BLaER1 treated with 17β-estradiol and CSF1 and Interleukin-3, amounts not matched to agents 10 nM and 100 nM (cell line): ENCODE measurements around the gene BID.

Experiments used
- H3K27ac ChIP-seq, 11 experiments: shearing (Covaris generic); formaldehyde crosslinking; 2 replicates each; pipeline ENCODE4 v1.8.1; 2022
- H3K27me3 ChIP-seq, 11 experiments: shearing (Covaris generic); formaldehyde crosslinking; 2 replicates each; pipeline ENCODE4 v1.8.1; 2022
- H3K36me3 ChIP-seq, 11 experiments: shearing (Covaris generic); formaldehyde crosslinking; 2 replicates each; pipeline ENCODE4 v1.8.1; 2022
- H3K4me1 ChIP-seq, 10 experiments: shearing (Covaris generic); formaldehyde crosslinking; 2 replicates each; pipeline ENCODE4 v1.8.1; 2022
- H3K4me2 ChIP-seq, 11 experiments: shearing (Covaris generic); formaldehyde crosslinking; 2 replicates each; pipeline ENCODE4 v1.8.1; 2022
- H3K4me3 ChIP-seq, 10 experiments: shearing (Covaris generic); formaldehyde crosslinking; 2 replicates each; pipeline ENCODE4 v1.8.1; 2022
- H3K9ac ChIP-seq, 11 experiments: shearing (Covaris generic); formaldehyde crosslinking; 2 replicates each; pipeline ENCODE4 v1.8.1; 2022
- H3K9me3 ChIP-seq, 11 experiments: shearing (Covaris generic); formaldehyde crosslinking; replicated peaks in 1 of 11; 2 replicates each; pipeline ENCODE4 v1.8.1; 2022
- H4K20me1 ChIP-seq, 11 experiments: shearing (Covaris generic); formaldehyde crosslinking; 2 replicates each; pipeline ENCODE4 v1.8.1; 2022
- Cebpa-rat ChIP-seq, 11 experiments: shearing (Covaris generic); IDR thresholded peaks; 2 replicates each; pipeline ENCODE4 v1.8.1; 2022

Gene BID

DNA sequence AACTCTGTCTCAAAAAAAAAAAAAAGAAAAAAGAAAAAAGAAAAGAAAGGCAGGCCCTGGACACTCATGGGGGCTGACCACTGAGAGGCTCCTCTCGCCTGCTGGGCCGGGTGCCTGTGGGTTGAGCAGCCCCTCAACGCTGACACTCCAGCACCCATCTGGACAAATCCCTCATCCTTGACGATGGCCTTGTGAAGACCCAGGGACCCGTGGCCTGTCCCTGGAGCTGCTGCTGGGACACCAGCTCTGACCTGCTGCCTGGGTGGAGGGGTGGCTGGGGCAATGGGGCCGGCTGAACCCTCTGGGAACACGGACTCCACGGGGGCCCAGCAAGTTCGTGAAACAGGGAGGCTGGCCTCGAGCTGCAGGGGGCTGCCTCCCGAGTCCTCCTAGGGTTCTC lies 10.5 kb upstream of the BID start:
- no peak overlapping the region for H3K4me3 ChIP-seq
- peaks cover 0 to 19% (median 0%) of the 10 kb centered on the region in 11 experiments; a peak in 1 of 22 replicates for H4K20me1 ChIP-seq
- H3K4me1 ChIP-seq: peaks cover 52 to 62% (median 60%) of the 10 kb centered on the region in 10 experiments
- H3K27ac ChIP-seq: 0 out of 22 replicates have a peak overlapping the region, but pooled peaks of 3 of the 11 experiments have one; percentile 5 to 26 (median 22)
- no peaks in the 10 kb centered on the region for H3K27me3 ChIP-seq
- H3K9ac ChIP-seq: no peak overlapping the region
- peaks cover 0 to 5% (median 0%) of the 10 kb centered on the region in 11 experiments; a peak in 3 of 22 replicates for H3K9me3 ChIP-seq
- peaks cover 0 to 21% (median 12%) of the 10 kb centered on the region in 11 experiments; a peak in 17 of 22 replicates for H3K36me3 ChIP-seq
- H3K4me2 ChIP-seq: no peak overlapping the region
- no peak for TF ChIP-seq Cebpa-rat (IDR thresholded peaks at IDR 0.05)

DNA sequence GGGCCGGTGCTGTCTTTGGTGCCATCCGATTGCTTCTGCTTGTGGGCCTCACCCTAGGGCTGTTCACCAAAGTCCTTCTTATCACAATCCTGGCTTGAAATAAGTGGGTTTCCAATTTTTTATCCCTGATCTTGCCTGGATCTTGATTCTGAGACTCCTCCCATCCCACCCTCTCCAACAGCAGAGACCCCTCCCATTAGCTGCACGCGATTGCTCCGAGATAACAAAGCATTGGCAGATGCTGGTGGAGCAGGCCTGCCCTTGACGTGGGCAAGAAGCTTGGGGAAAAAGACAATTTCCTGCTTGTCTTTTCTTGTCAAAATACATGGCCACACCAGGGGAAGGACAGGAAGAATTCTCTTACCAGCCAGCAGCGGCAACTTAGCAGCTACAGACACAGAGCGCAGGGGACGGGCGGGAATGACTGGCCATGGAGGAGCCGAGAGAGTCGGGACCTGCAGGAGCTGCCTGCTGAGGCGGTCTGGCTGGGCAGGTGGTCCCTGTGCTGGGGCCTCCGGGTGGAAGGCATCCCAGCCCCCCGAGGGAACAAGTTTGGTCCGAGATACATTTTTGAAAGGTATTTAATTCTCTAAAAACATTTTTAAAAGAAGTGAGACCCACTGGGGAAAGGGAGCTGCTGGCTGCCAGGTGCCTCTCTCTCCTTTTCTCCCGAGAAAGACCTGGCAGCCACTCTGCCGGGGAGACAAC lies 9.7 kb upstream of the BID start:
- TF ChIP-seq Cebpa-rat (IDR thresholded peaks at IDR 0.05): no peak
- peaks cover 60 to 70% (median 68%) of the 10 kb centered on the region in 10 experiments for H3K4me1 ChIP-seq
- peak overlapping the region in 8 of 11 experiments; percentile 10 to 100 (median 98); a peak in 11 of 22 replicates for H3K27ac ChIP-seq
- H3K9me3 ChIP-seq: peaks cover 0 to 5% (median 0%) of the 10 kb centered on the region in 11 experiments; a peak in 3 of 22 replicates
- H3K36me3 ChIP-seq: peaks cover 0 to 13% (median 4%) of the 10 kb centered on the region in 11 experiments; a peak in 14 of 22 replicates
- peaks cover 0 to 15% (median 0%) of the 10 kb centered on the region in 11 experiments; a peak in 1 of 22 replicates for H4K20me1 ChIP-seq
- no peaks in the 10 kb centered on the region for H3K27me3 ChIP-seq
- peak overlapping the region; percentile 96 to 100 (median 98); a peak in 21 of 22 replicates for H3K4me2 ChIP-seq
- no peak overlapping the region for H3K4me3 ChIP-seq
- H3K9ac ChIP-seq: peak overlapping the region in 2 of 11 experiments; percentile 19 to 31; a peak in 5 of 22 replicates

DNA sequence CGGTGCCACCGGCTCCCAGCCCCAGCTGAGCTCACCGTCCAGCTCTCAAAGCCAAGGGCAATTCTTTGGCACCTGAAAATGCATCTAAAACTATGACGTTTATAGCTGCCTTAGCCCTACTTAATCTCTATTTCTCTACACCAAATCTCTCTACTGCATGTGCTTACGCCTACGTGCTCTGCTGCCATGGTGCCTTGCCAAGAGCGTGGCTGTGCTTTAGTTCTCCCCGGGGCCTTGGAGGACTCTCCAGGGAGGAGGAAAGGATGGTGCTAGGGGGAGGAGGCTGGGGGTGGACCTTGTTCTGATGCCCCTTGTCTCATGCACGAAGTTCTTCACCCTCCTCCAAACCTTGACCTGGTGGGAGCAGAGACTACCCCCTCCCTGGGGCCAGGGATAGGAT lies 9.0 kb upstream of the BID start:
- no peaks in the 10 kb centered on the region for H3K27me3 ChIP-seq

DNA sequence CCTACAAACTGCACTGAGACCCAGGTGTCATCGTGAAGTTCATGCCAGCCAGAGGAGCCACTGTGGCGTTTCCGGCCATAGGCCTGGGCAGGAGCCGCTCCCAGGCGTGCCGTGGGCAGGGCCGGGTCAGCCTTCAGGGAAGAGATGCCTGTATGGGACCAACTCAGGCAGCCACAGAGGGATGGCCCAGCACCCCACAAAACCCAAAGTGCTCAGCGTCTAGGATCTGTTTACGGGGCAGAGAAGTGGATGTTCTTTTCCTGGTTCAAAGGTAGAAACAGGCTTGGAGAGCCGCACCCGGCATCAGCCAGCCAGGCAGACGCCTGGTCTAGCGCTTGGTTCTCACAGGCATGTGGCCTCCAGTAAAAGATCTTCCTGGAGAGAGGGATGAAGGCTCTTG lies 8.4 kb upstream of the BID start:
- Histone ChIP-seq H4K20me1 (peaks cover 0 to 5% (median 0%) of the 10 kb centered on the region in 11 experiments; a peak in 1 of 22 replicates), H3K4me2 (peak overlapping the region; percentile 96 to 100 (median 98)), H3K4me3 (peak overlapping the region in 1 of 10 experiments; percentile 33; a peak in 1 of 20 replicates), H3K36me3 (0 out of 22 replicates have a peak, but pooled peaks cover 0 to under 1% (median 0%) of the 10 kb centered on the region in 11 experiments), H3K9ac (peak overlapping the region in 9 of 11 experiments; percentile 92 to 99 (median 96); a peak in 12 of 22 replicates), H3K9me3 (peaks cover 0 to 5% (median 0%) of the 10 kb centered on the region in 11 experiments; a peak in 3 of 22 replicates), H3K4me1 (peaks cover 71 to 83% (median 80%) of the 10 kb centered on the region in 10 experiments), H3K27ac (peak overlapping the region; percentile 57 to 100 (median 97); a peak in 19 of 22 replicates), H3K27me3 (no peaks in the 10 kb centered on the region)
- no peak for TF ChIP-seq Cebpa-rat (IDR thresholded peaks at IDR 0.05)

More for the DNA sequence above, 9.0 kb upstream of the BID start:
- Histone ChIP-seq H3K9me3 (peaks cover 0 to 5% (median 0%) of the 10 kb centered on the region in 11 experiments; a peak in 3 of 22 replicates), H3K4me2 (peak overlapping the region; percentile 96 to 100 (median 98)), H4K20me1 (peaks cover 0 to 11% (median 0%) of the 10 kb centered on the region in 11 experiments; a peak in 1 of 22 replicates), H3K27ac (peak overlapping the region in 8 of 11 experiments; percentile 96 to 100 (median 98); a peak in 12 of 22 replicates), H3K4me3 (no peak overlapping the region), H3K36me3 (peaks cover 0 to 7% (median under 1%) of the 10 kb centered on the region in 11 experiments; a peak in 5 of 22 replicates), H3K9ac (peak overlapping the region in 6 of 11 experiments; percentile 0 to 99 (median 17); a peak in 6 of 22 replicates), H3K4me1 (peaks cover 66 to 77% (median 74%) of the 10 kb centered on the region in 10 experiments)
- no peak for TF ChIP-seq Cebpa-rat (IDR thresholded peaks at IDR 0.05)

DNA sequence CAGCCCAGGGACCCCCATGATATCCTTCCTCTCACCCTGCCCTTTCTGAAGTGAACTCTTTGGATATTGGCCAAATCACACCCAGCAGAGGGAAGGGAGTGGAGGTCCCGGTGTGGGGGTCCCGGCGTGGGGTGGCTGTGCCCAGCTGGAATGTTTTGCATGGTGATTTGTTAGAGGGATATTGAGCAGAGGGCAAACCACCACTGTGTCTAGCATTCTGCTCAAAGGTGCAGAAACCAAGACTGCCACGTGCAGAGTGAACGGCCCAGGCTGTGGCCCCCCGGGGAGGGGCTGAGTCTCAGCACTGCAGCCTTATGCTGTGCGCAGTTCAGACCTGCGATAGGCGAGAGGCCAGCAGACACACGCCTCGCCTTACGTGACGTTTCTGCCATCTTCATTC lies 7.9 kb upstream of the BID start:
- TF ChIP-seq Cebpa-rat (IDR thresholded peaks at IDR 0.05): no peak
- peak overlapping the region; percentile 96 to 100 (median 98) for H3K4me2 ChIP-seq
- H3K4me3 ChIP-seq: peak overlapping the region in 3 of 10 experiments; percentile 8 to 80 (median 33); a peak in 2 of 20 replicates
- peaks cover 0 to 5% (median 0%) of the 10 kb centered on the region in 11 experiments; a peak in 1 of 22 replicates for H4K20me1 ChIP-seq
- no peaks in the 10 kb centered on the region for H3K36me3 ChIP-seq
- no peaks in the 10 kb centered on the region for H3K27me3 ChIP-seq
- H3K9ac ChIP-seq: peak overlapping the region; percentile 67 to 99 (median 95); a peak in 21 of 22 replicates
- H3K4me1 ChIP-seq: peaks cover 71 to 83% (median 80%) of the 10 kb centered on the region in 10 experiments
- peaks cover 0 to 5% (median 0%) of the 10 kb centered on the region in 11 experiments; a peak in 3 of 22 replicates for H3K9me3 ChIP-seq
- H3K27ac ChIP-seq: peak overlapping the region; percentile 57 to 100 (median 97); a peak in 21 of 22 replicates

DNA sequence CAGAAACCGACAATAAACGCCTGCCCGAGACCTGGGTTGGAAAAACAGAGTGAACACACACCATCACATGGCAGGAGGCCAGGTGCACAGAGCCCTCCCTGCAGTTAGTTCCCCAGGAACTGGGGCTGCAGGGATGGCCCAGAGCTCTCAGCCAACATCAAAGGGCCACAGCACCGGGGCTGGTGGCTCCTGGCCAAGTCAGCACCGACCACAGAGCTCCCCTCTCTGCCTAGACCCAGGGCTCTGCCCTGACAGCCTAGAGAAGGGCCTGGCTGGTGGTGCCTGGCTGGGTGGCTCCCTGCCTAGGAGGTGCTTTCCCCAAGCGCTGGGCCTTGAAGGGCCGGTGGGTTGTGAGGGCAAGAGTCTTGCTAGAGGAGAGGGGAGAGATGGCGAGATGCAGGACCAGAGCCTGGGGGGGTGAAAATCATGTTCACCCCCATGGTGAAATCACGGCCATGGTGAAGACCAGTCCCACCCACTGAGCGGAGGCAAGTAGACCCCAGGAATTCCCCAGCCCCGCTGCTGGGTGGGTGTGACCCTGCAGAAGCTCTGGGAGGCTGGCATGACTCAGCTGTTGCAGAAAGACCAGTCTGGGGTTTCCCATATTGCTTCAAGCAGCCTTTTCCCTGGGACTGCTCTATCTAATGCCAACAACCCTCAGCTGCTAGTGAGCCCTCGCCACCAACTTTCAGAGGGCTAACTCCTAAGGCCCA lies 7.2 kb upstream of the BID start:
- Histone ChIP-seq H3K27me3 (no peaks in the 10 kb centered on the region), H4K20me1 (peaks cover 0 to 5% (median 0%) of the 10 kb centered on the region in 11 experiments; a peak in 1 of 22 replicates), H3K4me1 (peaks cover 71 to 81% (median 79%) of the 10 kb centered on the region in 10 experiments), H3K36me3 (no peaks in the 10 kb centered on the region), H3K4me2 (peak overlapping the region; percentile 96 to 100 (median 98)), H3K4me3 (peak overlapping the region in 4 of 10 experiments; percentile 8 to 80 (median 44); a peak in 4 of 20 replicates), H3K9me3 (peaks cover 0 to 5% (median 0%) of the 10 kb centered on the region in 11 experiments; a peak in 3 of 22 replicates), H3K9ac (peak overlapping the region; percentile 67 to 99 (median 95); a peak in 21 of 22 replicates), H3K27ac (peak overlapping the region; percentile 57 to 100 (median 97); a peak in 21 of 22 replicates)
- peak; percentile 24 to 93 (median 69); a peak in 15 of 22 replicates for TF ChIP-seq Cebpa-rat (IDR thresholded peaks at IDR 0.05)

DNA sequence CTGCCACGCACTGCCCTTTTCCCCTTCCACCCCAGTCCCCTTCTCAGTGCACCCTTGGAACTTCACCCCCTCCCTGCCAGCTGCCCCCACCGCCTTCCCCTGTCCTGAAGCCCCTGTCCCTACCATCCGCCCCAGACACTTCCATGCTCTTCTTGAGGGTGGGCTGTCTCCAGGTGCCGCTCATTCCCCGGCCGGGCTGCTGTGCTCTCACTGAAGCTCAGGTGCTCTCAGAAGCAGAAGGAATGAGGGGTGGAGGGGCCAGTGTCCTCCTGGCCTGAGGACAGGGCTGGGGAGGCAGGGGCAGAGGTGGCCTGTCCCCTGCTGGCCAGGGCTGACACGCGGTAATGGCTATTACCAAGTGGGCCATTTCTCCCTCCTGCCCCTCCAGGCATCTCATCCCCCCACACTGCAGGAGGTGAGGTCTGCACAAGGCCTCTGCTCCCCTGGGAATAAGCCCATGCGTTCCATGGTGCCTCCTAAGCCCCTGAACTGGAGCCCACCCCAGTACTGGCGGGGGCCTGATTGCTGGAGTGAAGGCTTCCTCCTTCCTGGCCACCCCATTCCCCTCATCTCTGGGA lies 6.6 kb upstream of the BID start:
- H3K9ac ChIP-seq: peak overlapping the region; percentile 32 to 99 (median 95); a peak in 20 of 22 replicates
- peak overlapping the region; percentile 48 to 100 (median 97); a peak in 21 of 22 replicates for H3K27ac ChIP-seq
- peak overlapping the region in 5 of 10 experiments; percentile 15 to 80 (median 74); a peak in 6 of 20 replicates for H3K4me3 ChIP-seq
- H4K20me1 ChIP-seq: peaks cover 0 to 4% (median 0%) of the 10 kb centered on the region in 11 experiments; a peak in 1 of 22 replicates
- TF ChIP-seq Cebpa-rat (IDR thresholded peaks at IDR 0.05): no peak
- no peaks in the 10 kb centered on the region for H3K36me3 ChIP-seq
- no peaks in the 10 kb centered on the region for H3K27me3 ChIP-seq
- H3K4me1 ChIP-seq: peaks cover 73 to 83% (median 79%) of the 10 kb centered on the region in 10 experiments
- H3K4me2 ChIP-seq: peak overlapping the region; percentile 96 to 100 (median 98)
- peaks cover 0 to 5% (median 0%) of the 10 kb centered on the region in 11 experiments; a peak in 3 of 22 replicates for H3K9me3 ChIP-seq
